HG02885 (cell line): Measurements from ENCODE around the gene IGFBP2.

Experiments used
- ATAC-seq: cut with Tn5 transposase; IDR thresholded peaks from one replicate; pipeline ENCODE4 v1.9.1; 2021; ENCODE audit warnings: mild to moderate bottlenecking; ENCODE audit not compliant: unreplicated experiment, poor library complexity

IGFBP2 gene

DNA sequence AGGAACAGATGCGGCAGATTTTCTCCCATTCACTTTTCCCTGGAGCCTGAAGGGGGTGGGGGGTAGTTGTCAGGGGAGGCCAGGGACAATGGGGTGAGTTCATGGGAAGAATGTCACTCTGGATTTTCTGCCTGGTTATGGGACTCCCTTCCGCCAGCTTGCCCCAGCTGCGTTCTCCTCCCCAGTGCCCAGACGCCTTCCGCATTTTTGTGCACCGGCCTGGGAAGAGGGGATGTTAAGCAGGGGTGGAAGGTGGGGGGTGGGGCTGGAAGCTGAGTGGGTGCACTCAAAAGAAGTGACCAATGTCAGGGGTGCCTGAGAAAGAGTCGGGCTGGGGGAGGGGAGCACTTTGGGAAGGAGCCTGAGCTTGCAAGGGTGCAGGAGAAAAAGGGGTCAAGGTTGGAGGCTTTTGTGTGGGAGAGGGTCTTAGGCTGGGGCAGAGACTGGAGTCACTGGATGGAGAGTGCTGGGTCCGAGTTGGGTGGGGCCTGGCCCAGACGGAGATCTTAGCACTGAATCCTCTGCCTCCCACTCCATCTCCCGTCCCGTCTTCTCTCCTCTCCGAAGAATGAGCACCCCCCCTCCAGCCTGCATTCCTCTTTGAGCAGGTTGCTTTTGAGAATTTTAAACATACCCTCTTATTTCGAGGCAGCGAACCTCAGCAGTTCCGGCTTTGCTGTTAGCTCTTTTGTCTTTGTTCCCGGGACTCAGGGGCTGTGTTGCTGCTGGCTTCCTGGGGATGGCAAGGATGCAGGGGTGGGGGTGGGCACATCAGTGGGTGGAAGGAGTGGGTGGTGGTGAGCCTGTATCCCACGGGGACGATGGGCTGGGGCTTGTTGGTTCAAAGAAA lies 2.7 kb downstream of the IGFBP2 start:
- no peak for ATAC-seq

DNA sequence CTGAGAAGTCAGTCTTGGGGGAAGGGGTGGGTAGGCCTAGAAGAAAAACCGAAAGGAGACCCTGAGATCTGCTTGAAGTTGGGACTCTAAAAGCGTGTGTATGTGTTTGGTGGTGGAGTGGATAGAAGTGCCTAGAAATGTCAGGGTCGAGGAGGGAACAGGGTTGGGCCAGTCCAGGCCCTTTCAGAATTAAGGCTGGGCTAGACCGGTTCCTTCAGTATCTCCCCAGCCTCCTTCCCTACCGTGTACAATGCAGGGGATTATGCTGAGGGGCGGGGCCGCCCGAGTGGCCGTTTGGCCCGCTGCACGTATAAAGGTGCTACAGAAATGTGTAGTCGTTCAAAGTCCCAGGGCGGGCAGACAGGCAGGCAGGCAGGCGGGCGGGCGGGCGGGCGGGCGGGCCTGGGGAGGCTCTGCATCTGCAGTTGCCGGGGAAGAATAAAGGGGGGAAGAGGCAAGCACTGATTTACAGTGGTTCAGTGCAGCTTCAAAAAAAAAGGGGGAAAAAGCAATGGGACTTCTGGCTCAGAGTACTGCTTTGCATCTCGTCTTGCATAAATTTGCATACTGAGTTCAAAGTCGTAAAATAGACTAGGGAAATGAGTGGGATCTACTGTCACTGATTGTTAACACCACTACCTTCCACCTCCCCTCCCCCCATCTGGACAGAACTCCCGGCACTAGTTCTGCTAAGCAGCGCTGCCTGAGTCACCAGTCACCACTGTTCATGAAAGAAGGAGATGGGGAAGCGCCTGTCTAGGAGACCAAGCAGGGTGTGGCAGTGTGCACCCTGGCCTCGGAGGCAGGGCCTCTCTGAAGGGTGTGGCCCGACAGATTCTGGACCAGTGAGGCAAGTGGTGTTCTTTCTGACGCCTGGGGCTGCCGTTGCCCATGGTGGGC lies 3.6 kb downstream of the IGFBP2 start:
- ATAC-seq: no peak

- ATAC-seq: no peak
These were observed 4.3 kb downstream of the IGFBP2 start for GRCh38 chr2:216637472-216637871.

DNA sequence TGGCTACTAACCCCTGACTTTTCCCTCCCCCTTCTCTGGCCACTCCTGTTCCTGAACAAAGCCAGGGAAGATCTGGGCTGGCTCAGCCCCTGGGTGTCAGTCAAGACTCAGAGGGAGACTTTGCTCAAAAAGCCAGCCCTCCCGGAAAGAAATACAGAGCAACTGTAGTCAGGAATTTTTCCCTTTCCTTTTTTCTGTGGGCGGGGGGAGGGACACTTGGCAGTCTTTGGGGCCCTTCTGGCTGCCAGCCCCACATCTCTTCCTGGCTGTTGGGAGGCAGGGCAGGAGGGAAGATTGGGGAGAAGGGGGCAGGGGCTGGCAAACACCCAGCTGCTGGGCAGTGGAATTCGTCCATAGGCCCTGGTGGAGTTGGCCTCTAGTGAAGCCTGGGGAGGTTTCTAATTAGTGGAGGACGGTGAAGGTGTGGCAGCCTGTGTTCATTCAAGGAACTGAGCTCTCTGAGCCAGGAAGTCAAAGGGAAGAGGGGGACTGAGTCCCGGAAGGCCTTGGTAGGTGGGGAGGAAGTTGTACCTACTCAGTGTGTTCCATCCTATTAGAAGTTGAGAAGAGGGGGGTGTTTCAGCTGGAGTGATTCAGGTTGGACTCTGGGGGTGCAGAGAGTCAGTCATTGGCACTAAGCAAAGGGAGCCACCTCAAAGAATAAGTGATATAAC lies 10.9 kb downstream of the IGFBP2 start:
- no peak for ATAC-seq

DNA sequence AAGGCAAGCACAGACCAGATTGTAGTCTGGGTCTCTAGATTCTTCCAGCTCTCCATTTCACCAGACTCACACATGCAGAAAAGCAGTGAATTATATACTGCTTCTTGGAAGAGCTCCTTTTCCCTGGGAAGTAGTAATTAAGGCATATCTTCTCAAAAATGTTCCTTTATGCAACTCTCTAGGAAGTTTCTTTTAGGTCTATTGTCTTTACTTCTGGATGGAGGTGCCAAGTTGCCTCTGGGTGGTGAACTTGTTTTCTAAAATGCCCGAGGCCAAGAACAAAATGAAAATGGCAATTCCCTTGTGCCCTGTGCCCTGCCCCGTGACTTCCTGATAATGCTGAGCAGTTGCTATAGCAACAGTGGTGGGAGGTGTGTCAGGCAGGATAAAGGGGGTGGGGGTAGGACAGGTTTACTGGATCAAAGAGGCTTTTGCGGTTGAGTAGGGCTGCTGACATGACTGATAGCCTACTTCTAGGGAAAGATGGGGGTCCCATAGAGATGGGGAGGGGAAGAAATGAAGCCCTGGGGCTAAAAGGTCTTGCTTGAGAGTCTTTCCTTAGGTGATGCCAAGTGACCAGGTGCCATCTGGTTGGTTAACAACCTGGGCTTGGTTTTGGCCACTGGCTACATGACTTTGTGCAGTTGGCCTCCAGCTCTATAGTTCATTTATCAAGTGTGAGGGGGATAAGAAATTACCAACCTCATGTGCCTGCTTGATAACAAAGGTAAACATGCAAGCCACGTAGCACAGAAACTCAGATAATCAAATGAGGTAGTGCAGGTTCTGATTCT lies 11.8 kb downstream of the IGFBP2 start:
- no peak for ATAC-seq

- no peak for ATAC-seq
These were observed 12.4 kb downstream of the IGFBP2 start for GRCh38 chr2:216645636-216645950.

DNA sequence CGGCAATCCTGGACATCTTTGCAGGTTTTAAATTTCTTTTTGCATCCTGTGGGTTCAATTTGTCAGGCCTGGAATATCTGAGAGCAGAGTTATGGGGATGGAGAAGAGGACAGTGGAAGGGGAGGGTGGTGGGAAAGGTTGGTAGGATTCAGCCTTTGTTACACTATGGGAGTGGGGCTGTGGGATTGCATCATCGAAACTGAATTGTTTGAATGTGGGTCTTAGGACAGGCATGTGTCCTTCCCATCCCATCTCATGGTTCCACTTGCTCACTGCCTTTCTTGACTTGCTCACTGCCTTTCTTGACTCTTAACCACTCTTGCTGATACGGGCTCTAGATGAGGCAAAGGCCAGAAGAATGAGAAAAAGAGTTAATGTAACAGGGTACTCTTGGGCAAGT lies 12.9 kb downstream of the IGFBP2 start:
- ATAC-seq: no peak

DNA sequence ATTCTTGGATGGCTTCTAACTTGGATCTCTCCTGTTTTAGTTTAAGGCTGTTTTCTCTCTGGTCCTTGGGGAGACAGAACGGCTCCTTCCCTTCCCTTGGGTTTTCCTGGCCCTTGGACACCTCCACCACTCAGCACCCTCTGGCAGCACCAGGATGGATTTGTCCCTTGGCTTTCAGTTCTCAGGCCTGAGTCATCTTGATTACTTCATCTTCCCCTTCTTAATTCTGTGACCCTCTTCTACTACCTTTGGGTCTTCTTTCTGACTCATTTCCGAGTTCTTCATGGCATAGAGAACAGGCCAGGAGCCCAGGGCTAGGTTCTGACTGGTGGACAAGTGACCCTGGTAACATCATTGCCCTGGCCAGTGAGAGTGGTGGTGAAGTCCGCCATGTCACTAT lies 14.9 kb downstream of the IGFBP2 start:
- no peak for ATAC-seq

DNA sequence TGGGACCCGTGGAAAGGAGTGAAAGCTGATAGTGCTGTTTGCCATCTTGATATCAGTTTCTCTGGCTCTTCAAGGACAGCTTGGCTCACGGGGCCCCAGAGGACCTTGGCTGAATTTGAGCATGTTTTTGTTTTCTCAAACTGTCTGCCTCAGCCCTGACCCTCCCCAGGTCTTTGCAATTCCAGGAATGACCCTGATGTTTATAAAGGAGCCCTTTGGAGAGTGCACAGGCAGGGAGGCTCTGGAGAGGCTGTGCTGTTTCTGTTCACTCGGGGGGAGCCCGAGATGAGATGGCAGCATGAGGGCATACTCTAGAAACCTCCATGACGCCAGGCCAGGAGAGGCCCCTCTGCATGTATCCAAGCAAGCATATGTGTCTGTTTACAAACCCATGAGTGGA lies 16.4 kb downstream of the IGFBP2 start:
- ATAC-seq: no peak

GRCh38 chr2:216650626-216651257 lies 17.5 kb downstream of the IGFBP2 start:
- ATAC-seq: no peak

GRCh38 chr2:216651351-216651881 lies 18.2 kb downstream of the IGFBP2 start:
- no peak for ATAC-seq

GRCh38 chr2:216652566-216652965 lies 19.3 kb downstream of the IGFBP2 start:
- ATAC-seq: no peak

GRCh38 chr2:216653093-216653799 lies 20.0 kb downstream of the IGFBP2 start:
- no peak for ATAC-seq

DNA sequence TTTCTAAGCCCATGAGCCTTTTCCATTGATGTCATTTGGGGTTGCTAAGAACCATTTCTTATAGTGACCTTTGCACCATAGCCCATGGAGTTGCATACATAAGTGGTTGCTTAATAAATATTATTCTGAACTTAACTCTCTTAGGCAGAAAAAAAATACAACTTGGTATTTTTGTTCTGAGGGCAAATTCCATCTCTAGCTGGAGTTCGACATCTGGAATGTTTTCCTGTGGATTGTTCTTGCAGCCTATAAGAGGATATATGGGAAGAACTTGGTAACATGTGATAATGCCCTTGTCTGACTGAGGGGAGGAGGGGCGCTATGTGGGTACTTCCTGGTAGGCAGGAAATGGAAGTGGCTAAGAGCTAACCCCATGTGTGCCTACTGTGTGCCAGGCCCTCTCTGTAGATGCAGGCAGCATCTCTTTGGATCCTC lies 20.7 kb downstream of the IGFBP2 start:
- no peak for ATAC-seq

GRCh38 chr2:216654528-216655052 lies 21.4 kb downstream of the IGFBP2 start:
- ATAC-seq: no peak

GRCh38 chr2:216657086-216657855 lies 24.1 kb downstream of the IGFBP2 start:
- no peak for ATAC-seq

DNA sequence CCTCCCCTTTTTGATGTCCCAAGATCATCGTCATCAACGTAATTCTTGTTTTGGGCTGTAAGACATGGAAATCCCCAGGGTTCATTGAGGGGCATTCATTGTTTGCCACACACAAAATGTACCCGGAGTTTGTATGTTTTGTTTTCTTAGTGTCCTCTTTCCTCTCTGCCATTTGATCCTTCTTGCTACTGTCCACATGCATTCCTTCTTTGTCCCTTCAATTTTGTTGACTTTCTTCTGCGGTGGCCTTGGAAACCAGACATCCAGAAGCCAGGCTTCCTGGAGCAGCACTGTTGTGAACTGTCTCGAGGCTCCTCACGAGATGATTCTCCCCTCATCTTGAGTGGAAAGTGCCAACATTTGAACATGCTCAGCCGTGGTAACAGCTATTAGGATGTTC lies 24.8 kb downstream of the IGFBP2 start:
- no peak for ATAC-seq

DNA sequence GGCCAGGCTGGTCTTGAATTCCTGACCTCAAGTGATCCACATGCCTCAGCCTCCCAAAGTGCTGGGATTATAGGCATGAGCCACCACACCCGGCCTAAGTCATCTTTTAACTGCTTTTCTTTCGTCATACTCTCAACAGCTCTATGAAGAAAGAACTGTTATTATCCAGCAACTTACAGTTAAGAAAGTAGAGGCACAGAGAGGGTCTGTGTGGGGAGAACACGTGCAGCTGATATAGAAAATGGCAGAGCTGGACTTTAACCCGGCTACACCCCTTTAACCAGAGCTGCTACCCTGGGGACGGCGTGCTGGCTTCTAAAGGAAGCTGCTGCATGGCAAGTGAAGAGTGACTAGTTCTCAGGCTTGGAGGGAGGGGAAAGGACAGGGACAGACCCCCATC lies 25.5 kb downstream of the IGFBP2 start:
- no peak for ATAC-seq
